Progenitor cell of endocrine pancreas (in vitro differentiated cells): ENCODE measurements around the gene BRINP3. TPM values are rescaled to one million over a fixed set of nuclear protein-coding genes. Genes with fewer than 3 reads are reported as not detected.

Experiments used
- DNase-seq: peaks from one replicate; pipeline ENCODE4 v3.0.0; 2021; ENCODE audit warnings: low spot score; ENCODE audit not compliant: unreplicated experiment
- H3K27ac Mint-ChIP-seq: 2 replicates; pipeline ENCODE4 v1.8.0; 2021; ENCODE audit warnings: mild to moderate bottlenecking, moderate library complexity, mixed read lengths
- H3K27me3 Mint-ChIP-seq: 2 replicates; pipeline ENCODE4 v1.8.0; 2021; ENCODE audit warnings: mixed read lengths
- H3K36me3 Mint-ChIP-seq: 2 replicates; pipeline ENCODE4 v1.8.0; 2022; ENCODE audit warnings: mixed read lengths; ENCODE audit not compliant: insufficient read depth
- H3K4me1 Mint-ChIP-seq: 2 replicates; pipeline ENCODE4 v1.8.0; 2021; ENCODE audit warnings: low read depth, mixed read lengths
- H3K4me3 Mint-ChIP-seq: 2 replicates; pipeline ENCODE4 v1.8.0; 2021; ENCODE audit warnings: low read depth, mild to moderate bottlenecking, moderate library complexity, mixed read lengths
- H3K9me3 Mint-ChIP-seq: 2 replicates; pipeline ENCODE4 v1.8.0; 2021; ENCODE audit warnings: low read depth, mixed read lengths
- total RNA-seq: library from RNA; stranded (reverse); gene quantifications from 2 replicates; pipeline ENCODE4 v1.2.1, GENCODE V29; 2021
- TF ChIP-seq, protein P1 (sequence below): fragments of 200-600 bp; sonication (generic); IDR thresholded peaks from one replicate; pipeline ENCODE4 v1.5.0; 2021; ENCODE audit warnings: antibody characterized with exemption, mild to moderate bottlenecking; ENCODE audit not compliant: unreplicated experiment

The BRINP3 gene
- total RNA-seq, 1 donor from 2014 or later, result not detected

DNA sequence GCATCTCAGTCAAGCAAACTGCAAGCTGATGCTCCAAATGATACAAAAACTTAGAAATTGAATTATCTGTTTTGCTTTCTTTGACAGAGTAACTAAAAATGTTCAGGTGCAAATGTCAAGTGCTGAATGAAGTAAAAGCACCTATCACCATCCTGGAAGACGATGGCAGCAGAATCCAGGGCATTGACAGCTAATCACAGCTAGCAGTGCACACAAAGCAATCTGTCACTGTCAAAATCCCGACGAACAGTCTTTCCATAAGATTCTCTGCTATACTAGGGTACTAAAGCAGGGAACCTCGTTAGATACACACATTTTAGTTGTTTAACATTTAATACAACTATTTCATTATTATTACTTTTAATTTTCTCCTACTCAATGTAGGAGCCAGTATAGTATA is 233.3 kb downstream of the BRINP3 start:
- Mint-ChIP-seq H3K36me3 (no peaks in the 10 kb centered on the region), H3K27ac (no peak overlapping the region), H3K27me3 (no peaks in the 10 kb centered on the region), H3K4me3 (no peak overlapping the region), H3K9me3 (no peaks in the 10 kb centered on the region), H3K4me1 (no peaks in the 10 kb centered on the region)
- TF ChIP-seq, protein P1, sequence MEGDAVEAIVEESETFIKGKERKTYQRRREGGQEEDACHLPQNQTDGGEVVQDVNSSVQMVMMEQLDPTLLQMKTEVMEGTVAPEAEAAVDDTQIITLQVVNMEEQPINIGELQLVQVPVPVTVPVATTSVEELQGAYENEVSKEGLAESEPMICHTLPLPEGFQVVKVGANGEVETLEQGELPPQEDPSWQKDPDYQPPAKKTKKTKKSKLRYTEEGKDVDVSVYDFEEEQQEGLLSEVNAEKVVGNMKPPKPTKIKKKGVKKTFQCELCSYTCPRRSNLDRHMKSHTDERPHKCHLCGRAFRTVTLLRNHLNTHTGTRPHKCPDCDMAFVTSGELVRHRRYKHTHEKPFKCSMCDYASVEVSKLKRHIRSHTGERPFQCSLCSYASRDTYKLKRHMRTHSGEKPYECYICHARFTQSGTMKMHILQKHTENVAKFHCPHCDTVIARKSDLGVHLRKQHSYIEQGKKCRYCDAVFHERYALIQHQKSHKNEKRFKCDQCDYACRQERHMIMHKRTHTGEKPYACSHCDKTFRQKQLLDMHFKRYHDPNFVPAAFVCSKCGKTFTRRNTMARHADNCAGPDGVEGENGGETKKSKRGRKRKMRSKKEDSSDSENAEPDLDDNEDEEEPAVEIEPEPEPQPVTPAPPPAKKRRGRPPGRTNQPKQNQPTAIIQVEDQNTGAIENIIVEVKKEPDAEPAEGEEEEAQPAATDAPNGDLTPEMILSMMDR, result no peak
- DNase-seq, result no peak

DNA sequence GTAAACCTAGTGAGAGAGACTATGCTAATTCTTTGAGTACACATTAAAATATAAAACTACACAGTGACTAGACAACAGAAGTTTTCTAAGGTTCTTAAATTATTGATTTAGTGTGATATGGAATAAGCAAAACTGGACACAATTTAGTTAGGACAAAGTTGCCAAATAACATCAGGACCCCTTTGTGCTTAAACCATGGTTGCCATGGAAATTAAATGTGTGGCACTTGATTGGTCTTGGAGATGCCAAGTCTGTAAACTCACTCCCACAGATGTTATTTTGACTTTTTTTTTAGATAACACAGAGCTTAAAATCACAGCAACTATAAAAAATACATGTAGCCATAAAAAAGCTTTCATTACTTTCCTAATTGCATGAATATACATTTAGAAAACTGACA is 234.6 kb downstream of the BRINP3 start:
- no peak for DNase-seq
- Mint-ChIP-seq H3K27ac (no peak overlapping the region), H3K4me3 (no peak overlapping the region), H3K4me1 (no peaks in the 10 kb centered on the region), H3K9me3 (no peaks in the 10 kb centered on the region), H3K36me3 (no peaks in the 10 kb centered on the region), H3K27me3 (no peaks in the 10 kb centered on the region)
- TF ChIP-seq, protein P1, result no peak

DNA sequence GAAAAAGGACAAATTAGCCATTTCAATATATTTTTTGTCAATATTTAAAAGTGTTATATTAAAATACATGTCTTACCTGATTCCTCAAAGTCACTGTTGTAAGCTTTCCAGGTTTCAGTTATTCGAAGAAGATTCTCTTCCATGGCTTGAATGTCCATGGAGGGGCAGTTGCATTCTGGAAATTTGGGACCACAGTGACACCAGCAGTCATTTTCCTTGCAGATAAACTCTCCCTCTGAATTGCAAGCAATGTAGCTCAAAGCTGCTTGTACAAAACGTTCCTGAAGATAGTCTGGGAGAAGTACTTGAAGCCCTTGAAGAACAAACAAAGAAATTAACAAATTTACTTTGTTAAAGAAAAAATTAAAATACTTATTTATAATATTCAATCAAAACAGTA is 251.7 kb downstream of the BRINP3 start:
- no peaks in the 10 kb centered on the region for H3K36me3 Mint-ChIP-seq

DNA sequence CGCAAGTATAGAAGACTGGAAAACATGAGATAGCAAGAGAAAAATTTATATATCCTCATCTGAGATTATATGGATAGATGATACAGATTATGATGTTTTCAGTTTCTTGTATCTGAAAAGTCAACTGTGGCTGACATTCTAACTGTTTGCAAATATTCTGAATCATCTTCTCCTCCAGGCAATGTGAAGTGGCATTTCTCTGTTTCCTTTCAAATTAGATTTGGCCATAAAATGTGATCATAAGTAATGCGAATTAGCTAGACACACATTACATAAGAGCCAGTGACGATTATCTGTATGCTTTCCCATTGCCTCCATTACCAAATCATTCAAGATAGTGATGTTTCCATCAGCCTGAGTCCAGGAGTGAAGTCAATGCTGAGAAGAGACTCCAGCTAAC is 265.2 kb downstream of the BRINP3 start:
- H3K4me3 Mint-ChIP-seq, result no peak overlapping the region
- no peak for DNase-seq
- TF ChIP-seq, protein P1, result no peak
- H3K36me3 Mint-ChIP-seq, result no peaks in the 10 kb centered on the region
- H3K4me1 Mint-ChIP-seq, result no peaks in the 10 kb centered on the region
- H3K9me3 Mint-ChIP-seq, result no peaks in the 10 kb centered on the region
- H3K27ac Mint-ChIP-seq, result no peak overlapping the region
- no peaks in the 10 kb centered on the region for H3K27me3 Mint-ChIP-seq

More for the DNA sequence above, 251.7 kb downstream of the BRINP3 start:
- no peak overlapping the region for H3K27ac Mint-ChIP-seq
- H3K9me3 Mint-ChIP-seq, result peaks cover 3% of the 10 kb centered on the region
- no peaks in the 10 kb centered on the region for H3K27me3 Mint-ChIP-seq
- no peak for DNase-seq
- TF ChIP-seq, protein P1, result no peak
- H3K4me1 Mint-ChIP-seq, result no peaks in the 10 kb centered on the region
- H3K4me3 Mint-ChIP-seq, result no peak overlapping the region

DNA sequence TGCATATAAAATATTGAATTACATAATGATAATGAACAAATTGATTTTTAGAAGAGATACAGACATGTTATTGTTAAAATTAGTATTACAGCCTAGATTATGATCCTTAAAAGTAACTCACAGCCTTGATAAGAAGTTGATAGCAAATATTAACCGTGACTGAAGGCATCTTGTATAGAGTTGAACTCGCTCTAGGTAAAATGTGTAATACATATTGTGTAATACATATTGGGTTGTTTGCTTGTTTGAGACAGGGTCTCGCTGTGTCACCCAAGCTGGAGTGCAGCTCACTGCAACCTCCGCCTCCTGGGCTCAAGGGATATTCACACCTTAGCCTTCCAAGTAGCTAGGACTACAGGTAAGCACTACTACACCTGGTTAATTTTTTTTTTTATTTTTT is 269.9 kb downstream of the BRINP3 start:
- H3K27me3 Mint-ChIP-seq, result no peaks in the 10 kb centered on the region
- TF ChIP-seq, protein P1, result no peak
- no peaks in the 10 kb centered on the region for H3K36me3 Mint-ChIP-seq
- H3K27ac Mint-ChIP-seq, result no peak overlapping the region
- no peaks in the 10 kb centered on the region for H3K4me1 Mint-ChIP-seq
- DNase-seq, result no peak
- H3K4me3 Mint-ChIP-seq, result no peak overlapping the region
- H3K9me3 Mint-ChIP-seq, result peaks cover under 1% of the 10 kb centered on the region
